Hepatocyte (in vitro differentiated cells): ENCODE results near the gene XYLT1. TPM values are rescaled to one million over a fixed set of nuclear protein-coding genes. Genes with fewer than 3 reads are reported as not detected.

ENCODE experiments used
- DNase-seq: peaks from one replicate; pipeline ENCODE4 v3.0.0-alpha.2; 2016; ENCODE audit warnings: low spot score
- H2AFZ ChIP-seq: fragments of 200-600 bp; sonication (generic); 2 replicates; pipeline ENCODE4 v1.6.0; 2016; ENCODE audit warnings: antibody characterized with exemption, mild to moderate bottlenecking
- H3K27ac ChIP-seq: fragments of 200-600 bp; sonication (generic); 2 replicates; pipeline ENCODE4 v1.5.1; 2016; ENCODE audit warnings: mild to moderate bottlenecking
- H3K27me3 ChIP-seq: fragments of 200-600 bp; sonication (generic); 2 replicates; pipeline ENCODE4 v1.6.1; 2016
- H3K36me3 ChIP-seq: fragments of 200-600 bp; sonication (generic); replicated peaks from 2 replicates; pipeline ENCODE4 v1.5.1; 2016; ENCODE audit warnings: low read depth; ENCODE audit not compliant: insufficient read depth
- H3K4me1 ChIP-seq: fragments of 200-600 bp; sonication (generic); 2 replicates; pipeline ENCODE4 v1.5.1; 2016; ENCODE audit warnings: mild to moderate bottlenecking, moderate library complexity; ENCODE audit not compliant: insufficient read depth
- H3K4me2 ChIP-seq: fragments of 200-600 bp; sonication (generic); 2 replicates; pipeline ENCODE4 v1.6.0; 2016
- H3K4me3 ChIP-seq: fragments of 200-600 bp; sonication (generic); 2 replicates; pipeline ENCODE4 v1.5.1; 2016; ENCODE audit warnings: mild to moderate bottlenecking
- H3K79me2 ChIP-seq: fragments of 200-600 bp; sonication (generic); 2 replicates; pipeline ENCODE4 v1.6.0; 2017; ENCODE audit warnings: mild to moderate bottlenecking
- H3K9me2 ChIP-seq: fragments of 200-600 bp; sonication (generic); replicated peaks from 2 replicates; pipeline ENCODE4 v1.6.0; 2017; ENCODE audit warnings: mild to moderate bottlenecking; ENCODE audit not compliant: insufficient read depth
- H3K9me3 ChIP-seq: fragments of 200-600 bp; sonication (generic); 2 replicates; pipeline ENCODE4 v1.5.1; 2016; ENCODE audit warnings: low read depth, mild to moderate bottlenecking
- H4K20me1 ChIP-seq: fragments of 200-600 bp; sonication (generic); 2 replicates; pipeline ENCODE4 v1.6.0; 2016; ENCODE audit warnings: mild to moderate bottlenecking; ENCODE audit not compliant: insufficient read depth, poor library complexity, severe bottlenecking
- CTCF ChIP-seq: fragments of 200-600 bp; sonication (generic); IDR thresholded peaks from 2 replicates; pipeline ENCODE4 v1.5.1; 2016; ENCODE audit warnings: antibody characterized with exemption, mild to moderate bottlenecking; ENCODE audit not compliant: poor library complexity
- EZH2 ChIP-seq: fragments of 200-600 bp; sonication (generic); IDR thresholded peaks from 2 replicates; pipeline ENCODE4 v1.6.1; 2016; ENCODE audit warnings: antibody characterized with exemption, mild to moderate bottlenecking, borderline replicate concordance
- EZH2phosphoT487 ChIP-seq: fragments of 200-600 bp; sonication (generic); IDR thresholded peaks from one replicate; pipeline ENCODE4 v1.6.1; 2018; ENCODE audit warnings: antibody characterized with exemption, mild to moderate bottlenecking, low read depth, moderate library complexity; ENCODE audit not compliant: unreplicated experiment, severe bottlenecking
- WGBS: methylation state at CpG from one replicate; pipeline ENCODE4 v1.1.6; 2016; ENCODE audit warnings: low lambda C conversion rate; ENCODE audit errors: missing lambda C conversion rate; 5-methylcytosine and 5-hydroxymethylcytosine counted together
- polyA plus RNA-seq: library from polyadenylated mRNA; unstranded; fragments of >200 nt; fragmentation: Nextera tagmentation; extraction: Ambion mirVana; gene quantifications from 2 replicates; pipeline ENCODE4 v1.2.1, GENCODE V29; 2016
- total RNA-seq: library from RNA; depleted of rRNA; stranded (reverse); fragments of >200 nt; gene quantifications from 2 replicates; pipeline ENCODE4 v1.2.3, GENCODE V29; 2014

The XYLT1 gene
- total and polyA plus RNA-seq, 2 experiments from 2014 or later: 6.9 to 13.7 TPM

GRCh38 chr16:17276610-17277009 is 194.2 kb downstream of the XYLT1 start:
- Histone ChIP-seq H3K4me1 (peaks cover 23% of the 10 kb centered on the region), H3K36me3 (no peaks in the 10 kb centered on the region), H3K4me2 (no peak overlapping the region), H3K9me2 (no peaks in the 10 kb centered on the region), H2AFZ (no peak overlapping the region), H3K9me3 (no peaks in the 10 kb centered on the region), H3K27me3 (no peaks in the 10 kb centered on the region), H3K27ac (peak overlapping the region; percentile 96), H3K4me3 (no peak overlapping the region), H4K20me1 (no peaks in the 10 kb centered on the region), H3K79me2 (peaks cover 16% of the 10 kb centered on the region)
- no peak for DNase-seq
- 93% methylated on average over 10 of the region's 10 CpGs for WGBS
- no peak for TF ChIP-seq EZH2
- no peak for TF ChIP-seq CTCF
- no peak for TF ChIP-seq EZH2phosphoT487

- Histone ChIP-seq H3K9me2 (no peaks in the 10 kb centered on the region), H3K36me3 (no peaks in the 10 kb centered on the region), H3K4me2 (peak overlapping the region; percentile 59), H3K4me3 (no peak overlapping the region), H3K4me1 (peaks cover 29% of the 10 kb centered on the region), H3K27ac (peak overlapping the region; percentile 96), H3K9me3 (no peaks in the 10 kb centered on the region), H3K79me2 (peaks cover 16% of the 10 kb centered on the region), H3K27me3 (no peaks in the 10 kb centered on the region), H4K20me1 (no peaks in the 10 kb centered on the region), H2AFZ (no peak overlapping the region)
- WGBS: 85% methylated on average over 4 of the region's 4 CpGs
- TF ChIP-seq EZH2phosphoT487 (no peak), CTCF (no peak), EZH2 (no peak)
- DNase-seq: no peak
Observed at GRCh38 chr16:17276010-17276530, 194.7 kb downstream of the XYLT1 start.

GRCh38 chr16:17275076-17276009 is 195.4 kb downstream of the XYLT1 start:
- no peaks in the 10 kb centered on the region for H3K9me2 ChIP-seq
- H3K79me2 ChIP-seq: peaks cover 16% of the 10 kb centered on the region
- DNase-seq: peak; percentile 85
- peak overlapping the region; percentile 96 for H3K27ac ChIP-seq
- no peaks in the 10 kb centered on the region for H3K9me3 ChIP-seq
- H3K4me2 ChIP-seq: peak overlapping the region; percentile 59
- H3K4me3 ChIP-seq: no peak overlapping the region
- peaks cover 36% of the 10 kb centered on the region for H3K4me1 ChIP-seq
- WGBS: 80% methylated on average over 9 of the region's 9 CpGs
- H2AFZ ChIP-seq: no peak overlapping the region
- no peaks in the 10 kb centered on the region for H3K27me3 ChIP-seq
- TF ChIP-seq CTCF (no peak), EZH2 (no peak), EZH2phosphoT487 (no peak)
- H3K36me3 ChIP-seq: no peaks in the 10 kb centered on the region
- no peaks in the 10 kb centered on the region for H4K20me1 ChIP-seq
